Upper lobe of right lung (tissue), 1 donor: ENCODE data around the gene PNMA6E. TPM values are rescaled to one million over a fixed set of nuclear protein-coding genes. Genes with fewer than 3 reads are reported as not detected.

Experiments used
- ATAC-seq: fragments of 200-7000 bp; cut with Tn5 transposase; one replicate; pipeline ENCODE4 v1.9.1; 2020; ENCODE audit warnings: mild to moderate bottlenecking, moderate library complexity
- DNase-seq: peaks from one replicate; pipeline ENCODE4 v3.0.0-alpha.2; 2020
- H3K27ac ChIP-seq: fragments of 200-600 bp; one replicate; pipeline ENCODE4 v1.8.0; 2022
- H3K27me3 ChIP-seq: fragments of 200-600 bp; one replicate; pipeline ENCODE4 v1.8.0; 2022; ENCODE audit warnings: mild to moderate bottlenecking
- H3K36me3 ChIP-seq: fragments of 200-600 bp; one replicate; pipeline ENCODE4 v1.8.0; 2022
- H3K4me1 ChIP-seq: fragments of 200-600 bp; one replicate; pipeline ENCODE4 v1.8.0; 2022
- H3K4me3 ChIP-seq: fragments of 200-600 bp; one replicate; pipeline ENCODE4 v1.8.0; 2022; ENCODE audit warnings: mild to moderate bottlenecking
- H3K9me3 ChIP-seq: fragments of 200-600 bp; one replicate; pipeline ENCODE4 v1.8.0; 2022
- CTCF ChIP-seq: fragments of 200-600 bp; IDR thresholded peaks from one replicate; pipeline ENCODE4 v1.8.0; 2022; ENCODE audit warnings: antibody characterized with exemption
- intact Hi-C: fragments of 100-400 bp; cut with DNase I; formaldehyde crosslinking; loops from one replicate; pipeline ENCODE4 v1.11.0; 2022
- total RNA-seq: library from RNA; stranded (reverse); fragmentation: NEBNext Ultra II Directional; extraction: Animal tissue kit (Norgen Biotek cat#: 25700); gene quantifications from one replicate; pipeline ENCODE4 v1.2.1, GENCODE V29; 2021
- donor health status: DM: no; HTN: yes; CAD: no; lungs with severe emphysema.

Gene PNMA6E
- total RNA-seq, 1 donor from 2014 or later, result 0.14 TPM

- ATAC-seq, result no peak
- no peaks in the 10 kb centered on the region for H3K9me3 ChIP-seq
- no peak for DNase-seq
- no peak overlapping the region for H3K4me3 ChIP-seq
- no peaks in the 10 kb centered on the region for H3K4me1 ChIP-seq
- H3K27me3 ChIP-seq, result no peaks in the 10 kb centered on the region
- H3K36me3 ChIP-seq, result peaks cover 28% of the 10 kb centered on the region
- no peak overlapping the region for H3K27ac ChIP-seq
- intact Hi-C loops, result no loop called here
- TF ChIP-seq CTCF, result no peak
Measured at GRCh38 chrX:153347530-153347929, 53.6 kb downstream of the PNMA6E start.

Other genes with a start within 250 kb of the PNMA6E start
- not detected for gene MAGEA1, start 222.1 kb downstream of the PNMA6E start, total RNA-seq
- not detected for gene PNMA6F, start 79.6 kb downstream of the PNMA6E start, total RNA-seq
- 9.0 TPM for gene ZNF275, start 67.2 kb downstream of the PNMA6E start, total RNA-seq
- gene ZFP92, start 10.1 kb upstream of the PNMA6E start, total RNA-seq, result 3.4 TPM
- gene TREX2, start 44.7 kb upstream of the PNMA6E start, total RNA-seq, result 1.2 TPM
- 23.0 TPM for gene HAUS7, start 69.2 kb upstream of the PNMA6E start, total RNA-seq
- 205 TPM for gene BGN, start 93.6 kb upstream of the PNMA6E start, total RNA-seq
- not detected for gene ATP2B3, start 116.3 kb upstream of the PNMA6E start, total RNA-seq
- gene CCNQ, start 197.8 kb upstream of the PNMA6E start, total RNA-seq, result 18.9 TPM
- not detected for gene DUSP9, start 245.9 kb upstream of the PNMA6E start, total RNA-seq